PC-3 (cell line): ENCODE results near the gene LINC01488. TPM values are rescaled to one million over a fixed set of nuclear protein-coding genes. Genes with fewer than 3 reads are reported as not detected.

Source experiments
- ATAC-seq: fragments of 200-7000 bp; cut with Tn5 transposase; 2 replicates; pipeline ENCODE4 v1.9.1; 2020; ENCODE audit warnings: mild to moderate bottlenecking, moderate library complexity
- BruUV-seq: library from RNA; stranded (reverse); fragments of 400-500 nt; replicated peaks from 2 replicates; lab custom pipeline; 2021; lab: Mats Ljungman, UMichigan
- CTCF ChIA-PET: fragments of 300-600 bp; sonication (Branson Sonifier 250); formaldehyde crosslinking; loops from one replicate; lab custom pipeline; 2022; ENCODE audit warnings: antibody characterized with exemption; lab: Charles Lee
- POLR2A ChIA-PET: fragments of 300-600 bp; sonication (Branson Sonifier 250); formaldehyde crosslinking; loops from one replicate; lab custom pipeline; 2022; ENCODE audit warnings: antibody characterized with exemption; ENCODE audit not compliant: unreplicated experiment; lab: Charles Lee
- DNase-seq: peaks from one replicate; pipeline ENCODE4 v3.0.0-alpha.2; 2015
- H2AFZ ChIP-seq: fragments of 300-600 bp; sonication (generic); 2 replicates; pipeline ENCODE4 v1.6.0; 2016; ENCODE audit warnings: antibody characterized with exemption, low read length
- H3F3A ChIP-seq: fragments of 300-600 bp; sonication (generic); one replicate; pipeline ENCODE4 v1.6.0; 2017; ENCODE audit warnings: antibody characterized with exemption, low read length, control low read depth, mild to moderate bottlenecking; ENCODE audit not compliant: unreplicated experiment
- H3K27ac ChIP-seq: fragments of 300-600 bp; sonication (generic); 2 replicates; pipeline ENCODE4 v1.5.1; 2016; ENCODE audit warnings: mild to moderate bottlenecking, low read length
- H3K27me3 ChIP-seq: fragments of 300-600 bp; sonication (generic); 2 replicates; pipeline ENCODE4 v1.6.1; 2016; ENCODE audit warnings: low read length, mixed read lengths
- H3K36me3 ChIP-seq: fragments of 300-600 bp; sonication (generic); 2 replicates; pipeline ENCODE4 v1.6.1; 2016; ENCODE audit warnings: low read depth, mixed run types, low read length, mixed read lengths
- H3K4me1 ChIP-seq: fragments of 300-600 bp; sonication (generic); 2 replicates; pipeline ENCODE4 v1.5.1; 2016; ENCODE audit warnings: low read length; ENCODE audit not compliant: insufficient read depth
- H3K4me2 ChIP-seq: fragments of 300-600 bp; sonication (generic); 2 replicates; pipeline ENCODE4 v1.6.0; 2016; ENCODE audit warnings: low read length
- H3K4me3 ChIP-seq: fragments of 300-600 bp; sonication (generic); 2 replicates; pipeline ENCODE4 v1.5.1; 2016; ENCODE audit warnings: mild to moderate bottlenecking, low read length, mixed read lengths
- H3K79me2 ChIP-seq: fragments of 300-600 bp; sonication (generic); 2 replicates; pipeline ENCODE4 v1.6.1; 2017; ENCODE audit warnings: low read length, mixed read lengths
- H3K9ac ChIP-seq: fragments of 300-600 bp; sonication (generic); 2 replicates; pipeline ENCODE4 v1.6.0; 2016; ENCODE audit warnings: mild to moderate bottlenecking, low read length
- H3K9me2 ChIP-seq: fragments of 300-600 bp; sonication (generic); replicated peaks from 2 replicates; pipeline ENCODE4 v1.6.1; 2016; ENCODE audit warnings: mixed run types, low read length, mixed read lengths
- H3K9me3 ChIP-seq: fragments of 300-600 bp; sonication (generic); 2 replicates; pipeline ENCODE4 v1.6.1; 2016; ENCODE audit warnings: low read length, mixed read lengths
- H4K20me1 ChIP-seq: fragments of 300-600 bp; sonication (generic); 2 replicates; pipeline ENCODE4 v1.6.1; 2016; ENCODE audit warnings: low read length, mixed read lengths
- CTCF ChIP-seq: fragments of 300-600 bp; sonication (generic); conservative IDR thresholded peaks from 2 replicates; pipeline ENCODE4 v1.5.1; 2017; ENCODE audit warnings: antibody characterized with exemption, low read depth, mild to moderate bottlenecking, low read length
- EZH2 ChIP-seq: fragments of 300-600 bp; sonication (generic); IDR thresholded peaks from one replicate; pipeline ENCODE4 v1.6.1; 2017; ENCODE audit warnings: antibody characterized with exemption, mild to moderate bottlenecking, low read length; ENCODE audit not compliant: unreplicated experiment
- EZH2phosphoT487 ChIP-seq: fragments of 300-600 bp; sonication (generic); IDR thresholded peaks from 2 replicates; pipeline ENCODE4 v1.6.1; 2018; ENCODE audit warnings: mild to moderate bottlenecking, antibody characterized with exemption, low read length, borderline replicate concordance
- intact Hi-C: fragments of 100-400 bp; cut with micrococcal nuclease; formaldehyde crosslinking; loops from 2 replicates; pipeline ENCODE4 v1.9.0; 2023
- total RNA-seq: library from RNA; depleted of rRNA; stranded (reverse); fragments of >200 nt; gene quantifications from 2 replicates; pipeline ENCODE4 v1.2.3, GENCODE V29; 2014

The LINC01488 gene
- total RNA-seq, 1 experiment from 2014 or later = not detected

- TF ChIP-seq EZH2phosphoT487 = no peak
- TF ChIP-seq EZH2 = no peak
- TF ChIP-seq CTCF = no peak
- Histone ChIP-seq H3K4me3 (no peak overlapping the region), H2AFZ (no peak overlapping the region), H3K4me2 (no peak overlapping the region), H3K79me2 (no peaks in the 10 kb centered on the region), H3K27ac (no peak overlapping the region), H4K20me1 (no peaks in the 10 kb centered on the region), H3K9me3 (no peaks in the 10 kb centered on the region), H3K9me2 (no peaks in the 10 kb centered on the region), H3K36me3 (no peaks in the 10 kb centered on the region), H3K9ac (no peak overlapping the region), H3K4me1 (peaks cover 16% of the 10 kb centered on the region), H3K27me3 (no peaks in the 10 kb centered on the region), H3F3A (no peaks in the 10 kb centered on the region)
- ChIA-PET POLR2A (no interaction called here), CTCF (no interaction called here)
- DNase-seq (no peak), ATAC-seq (no peak)
- intact Hi-C loops = no loop called here
- BruUV-seq = no TSS peak
These were observed 47.7 kb upstream of the LINC01488 start for GRCh38 chr11:69433741-69434140.

- POLR2A ChIA-PET = no interaction called here
- Histone ChIP-seq H3K79me2 (no peaks in the 10 kb centered on the region), H3K9me2 (no peaks in the 10 kb centered on the region), H3K4me1 (peaks cover 16% of the 10 kb centered on the region), H3K4me3 (no peak overlapping the region), H3K27ac (no peak overlapping the region), H2AFZ (no peak overlapping the region), H3K27me3 (no peaks in the 10 kb centered on the region), H3K4me2 (no peak overlapping the region), H3K9me3 (no peaks in the 10 kb centered on the region), H3K36me3 (no peaks in the 10 kb centered on the region), H3F3A (no peaks in the 10 kb centered on the region), H4K20me1 (no peaks in the 10 kb centered on the region), H3K9ac (no peak overlapping the region)
- DNase-seq (no peak), ATAC-seq (no peak)
- intact Hi-C loops = no loop called here
- CTCF ChIA-PET = no interaction called here
- BruUV-seq = no TSS peak
- no peak for TF ChIP-seq EZH2
- TF ChIP-seq EZH2phosphoT487 = no peak
- no peak for TF ChIP-seq CTCF
These were observed 47.0 kb upstream of the LINC01488 start for GRCh38 chr11:69434471-69434931.

- ATAC-seq = no peak
- Histone ChIP-seq H3K4me1 (peaks cover 16% of the 10 kb centered on the region), H3K4me2 (no peak overlapping the region), H3F3A (no peaks in the 10 kb centered on the region), H3K79me2 (no peaks in the 10 kb centered on the region), H3K27ac (no peak overlapping the region), H4K20me1 (no peaks in the 10 kb centered on the region), H3K9me2 (no peaks in the 10 kb centered on the region), H3K27me3 (no peaks in the 10 kb centered on the region), H3K4me3 (no peak overlapping the region), H3K9me3 (no peaks in the 10 kb centered on the region), H2AFZ (no peak overlapping the region), H3K36me3 (no peaks in the 10 kb centered on the region), H3K9ac (no peak overlapping the region)
- ChIA-PET POLR2A (no interaction called here), CTCF (no interaction called here)
- BruUV-seq = no TSS peak
- TF ChIP-seq CTCF = no peak
- TF ChIP-seq EZH2phosphoT487 = no peak
- no peak for TF ChIP-seq EZH2
- intact Hi-C loops = no loop called here
- DNase-seq = no peak
These were observed 46.1 kb upstream of the LINC01488 start for GRCh38 chr11:69435161-69435986.
